ENCODE measurements around the gene CBLB. TPM values are rescaled to one million over a fixed set of nuclear protein-coding genes. Genes with fewer than 3 reads are reported as not detected.

The CBLB gene
- polyA plus RNA-seq, 1 experiment, result 19.3 TPM

- CTCF ChIA-PET, result no interaction called here
- TF ChIP-seq CTCF (IDR thresholded peaks at IDR 0.05; ENCODE audit: insufficient read depth, low read depth, low read length), result no peak
Observed at GRCh38 chr3:105715372-105715771, 153.4 kb downstream of the CBLB start.

GRCh38 chr3:105714453-105714852 lies 154.4 kb downstream of the CBLB start:
- no peak for DNase-seq (ENCODE audit: low read depth)
- no peak overlapping the region for H3K4me3 ChIP-seq (ENCODE audit: low read depth, low read length)
- no peaks in the 10 kb centered on the region for H3K27me3 ChIP-seq (ENCODE audit: control insufficient read depth, insufficient read depth, low read length)
- no peak for TF ChIP-seq CTCF (IDR thresholded peaks at IDR 0.05; ENCODE audit: insufficient read depth, low read depth, low read length)
- CTCF ChIA-PET, result no interaction called here
- POLR2A ChIA-PET, result no interaction called here
- peaks cover 6% of the 10 kb centered on the region for H3K36me3 ChIP-seq (ENCODE audit: control insufficient read depth, insufficient read depth, low read length)

More at GRCh38 chr3:105715372-105715771, 153.4 kb downstream of the CBLB start:
- H3K27me3 ChIP-seq (ENCODE audit: control insufficient read depth, insufficient read depth, low read length), result no peaks in the 10 kb centered on the region
- peak; percentile 10 for DNase-seq (ENCODE audit: low read depth)
- peaks cover 7% of the 10 kb centered on the region for H3K36me3 ChIP-seq (ENCODE audit: control insufficient read depth, insufficient read depth, low read length)
- H3K4me3 ChIP-seq (ENCODE audit: low read depth, low read length), result no peak overlapping the region
- POLR2A ChIA-PET, result no interaction called here

GRCh38 chr3:105708980-105709379 lies 159.8 kb downstream of the CBLB start:
- POLR2A ChIA-PET, result no interaction called here

GRCh38 chr3:105707009-105707408 lies 161.8 kb downstream of the CBLB start:
- ChIA-PET POLR2A (no interaction called here), CTCF (interaction anchor here (2.0 kb wide), 1 partner anchor 14 kb away, joined by 5 read pairs; no protein-coding TSS in a partner anchor)
- no peak overlapping the region for H3K4me3 ChIP-seq (ENCODE audit: low read depth, low read length)
- H3K27me3 ChIP-seq (ENCODE audit: control insufficient read depth, insufficient read depth, low read length), result no peaks in the 10 kb centered on the region
- no peak for TF ChIP-seq CTCF (IDR thresholded peaks at IDR 0.05; ENCODE audit: insufficient read depth, low read depth, low read length)
- DNase-seq (ENCODE audit: low read depth), result no peak
- H3K36me3 ChIP-seq (ENCODE audit: control insufficient read depth, insufficient read depth, low read length), result peaks cover 4% of the 10 kb centered on the region

More at GRCh38 chr3:105708980-105709379, 159.8 kb downstream of the CBLB start:
- no peak for DNase-seq (ENCODE audit: low read depth)
- CTCF ChIA-PET, result no interaction called here
- peaks cover 3% of the 10 kb centered on the region for H3K36me3 ChIP-seq (ENCODE audit: control insufficient read depth, insufficient read depth, low read length)
- no peaks in the 10 kb centered on the region for H3K27me3 ChIP-seq (ENCODE audit: control insufficient read depth, insufficient read depth, low read length)
- no peak for TF ChIP-seq CTCF (IDR thresholded peaks at IDR 0.05; ENCODE audit: insufficient read depth, low read depth, low read length)
- H3K4me3 ChIP-seq (ENCODE audit: low read depth, low read length), result no peak overlapping the region

GRCh38 chr3:105704726-105705410 lies 163.9 kb downstream of the CBLB start:
- no peak for TF ChIP-seq CTCF (IDR thresholded peaks at IDR 0.05; ENCODE audit: insufficient read depth, low read depth, low read length)
- ChIA-PET POLR2A (no interaction called here), CTCF (no interaction called here)
- Histone ChIP-seq H3K4me3 (ENCODE audit: low read depth, low read length) (no peak overlapping the region), H3K36me3 (ENCODE audit: control insufficient read depth, insufficient read depth, low read length) (peaks cover 6% of the 10 kb centered on the region), H3K27me3 (ENCODE audit: control insufficient read depth, insufficient read depth, low read length) (no peaks in the 10 kb centered on the region)
- no peak for DNase-seq (ENCODE audit: low read depth)
